Activated CD8-positive, alpha-beta memory T cell treated with anti-CD3 and anti-CD28 coated beads, Interleukin-2, amount 50 U/mL, for 24 hours (primary cell): ENCODE data around the gene ABCC2.
"Not testable (repeated sequence)": the region's sequence is repeated elsewhere in the genome, so short reads cannot be mapped to it uniquely, and the experiment has no call there.

ENCODE experiments used
- DNase-seq: peaks from one replicate; pipeline ENCODE4 v3.0.0-alpha.2; 2020; ENCODE audit errors: extremely low read depth

Gene ABCC2

DNA sequence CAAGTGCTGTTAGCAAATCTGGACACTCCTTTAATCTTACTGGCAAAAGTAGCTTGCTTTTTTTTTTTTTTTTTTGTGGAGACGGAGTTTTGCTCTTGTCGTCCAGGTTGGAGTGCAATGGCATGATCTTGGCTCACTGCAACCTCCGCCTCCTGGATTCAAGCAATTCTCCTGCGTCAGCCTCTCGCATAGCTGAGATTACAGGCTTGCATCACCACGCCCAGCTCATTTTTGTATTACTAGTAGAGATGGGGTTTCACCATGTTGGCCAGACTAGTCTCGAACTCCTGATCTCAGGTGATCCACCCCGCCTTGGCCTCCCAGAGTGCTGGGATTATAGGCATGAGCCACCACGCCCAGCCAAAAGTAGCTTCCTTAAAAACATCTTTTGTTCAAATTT is 112.6 kb downstream of the ABCC2 start:
- DNase-seq, result not testable (repeated sequence)

DNA sequence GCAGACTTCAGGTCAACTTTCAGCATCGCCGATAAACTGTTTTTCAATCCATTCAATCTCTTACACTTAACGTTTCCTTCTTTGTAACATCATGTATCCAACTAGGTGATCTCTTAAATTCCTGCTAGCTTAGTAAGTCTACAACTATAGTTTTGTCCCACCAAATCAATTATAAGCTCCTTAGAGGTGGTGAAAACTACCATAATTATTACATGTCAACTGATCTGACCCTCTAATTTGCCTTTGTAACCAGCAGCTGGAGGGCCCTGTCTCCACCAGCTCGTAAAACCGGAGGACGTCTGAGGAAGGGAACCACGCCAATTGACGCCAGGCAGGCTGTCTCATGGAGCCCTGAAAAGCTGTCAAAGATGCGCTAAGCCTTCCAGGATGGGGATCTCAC is 113.4 kb downstream of the ABCC2 start:
- no peak for DNase-seq
